OCI-LY7 (cell line): Measurements from ENCODE around the gene PLPPR5. TPM values are rescaled to one million over a fixed set of nuclear protein-coding genes. Genes with fewer than 3 reads are reported as not detected.

Experiments used
- BruUV-seq: library from RNA; stranded (reverse); fragments of 400-500 nt; replicated peaks from 2 replicates; lab custom pipeline; 2021; lab: Mats Ljungman, UMichigan
- CTCF ChIA-PET: fragments of 300-600 bp; sonication (Branson Sonifier 250); formaldehyde crosslinking; loops from one replicate; lab custom pipeline; 2022; ENCODE audit warnings: antibody characterized with exemption; ENCODE audit not compliant: unreplicated experiment; lab: Charles Lee
- POLR2A ChIA-PET: fragments of 300-600 bp; sonication (Branson Sonifier 250); formaldehyde crosslinking; loops from one replicate; lab custom pipeline; 2022; ENCODE audit warnings: antibody characterized with exemption; lab: Charles Lee
- DNase-seq: peaks from one replicate; pipeline ENCODE4 v3.0.0-alpha.2; 2015; ENCODE audit warnings: low spot score
- H2AFZ ChIP-seq: fragments of 200-600 bp; sonication (generic), shearing (Covaris generic); 2 replicates; pipeline ENCODE4 v1.6.1; 2014; ENCODE audit warnings: mild to moderate bottlenecking, antibody characterized with exemption, low read length, moderate library complexity
- H3K27ac ChIP-seq: fragments of 200-600 bp; sonication (generic); 2 replicates; pipeline ENCODE4 v1.5.1; 2014; ENCODE audit warnings: mixed run types, low read depth, mild to moderate bottlenecking, moderate library complexity, low read length, inconsistent platforms; ENCODE audit not compliant: poor library complexity, severe bottlenecking
- H3K36me3 ChIP-seq: fragments of 200-600 bp; sonication (generic); 2 replicates; pipeline ENCODE4 v1.6.1; 2014; ENCODE audit warnings: mild to moderate bottlenecking, antibody characterized with exemption, low read length, moderate library complexity, mixed read lengths; ENCODE audit not compliant: insufficient read depth
- H3K4me1 ChIP-seq: fragments of 200-600 bp; sonication (generic); 2 replicates; pipeline ENCODE4 v1.5.1; 2014; ENCODE audit warnings: mild to moderate bottlenecking, low read length; ENCODE audit not compliant: insufficient read depth, poor library complexity, severe bottlenecking
- H3K4me2 ChIP-seq: fragments of 200-600 bp; sonication (generic); 2 replicates; pipeline ENCODE4 v1.6.1; 2014; ENCODE audit warnings: mild to moderate bottlenecking, low read length
- H3K4me3 ChIP-seq: fragments of 200-600 bp; sonication (generic); 2 replicates; pipeline ENCODE4 v1.5.1; 2014; ENCODE audit warnings: mild to moderate bottlenecking, low read depth, low read length; ENCODE audit not compliant: poor library complexity, severe bottlenecking
- H3K79me2 ChIP-seq: fragments of 200-600 bp; sonication (generic); 2 replicates; pipeline ENCODE4 v1.6.1; 2016; ENCODE audit warnings: low read depth, mild to moderate bottlenecking, low read length, moderate library complexity, mixed read lengths; ENCODE audit not compliant: insufficient read depth
- H3K9me2 ChIP-seq: fragments of 200-600 bp; sonication (generic); 2 replicates; pipeline ENCODE4 v1.6.1; 2016; ENCODE audit warnings: mild to moderate bottlenecking, low read length, mixed read lengths; ENCODE audit not compliant: insufficient read depth
- H3K9me3 ChIP-seq: fragments of 200-600 bp; sonication (generic); 2 replicates; pipeline ENCODE4 v1.6.1; 2014; ENCODE audit warnings: mild to moderate bottlenecking, mixed run types, low read length, mixed read lengths
- H4K20me1 ChIP-seq: fragments of 200-600 bp; sonication (generic); 2 replicates; pipeline ENCODE4 v1.6.1; 2014; ENCODE audit warnings: mild to moderate bottlenecking, antibody characterized with exemption, low read length, moderate library complexity, mixed read lengths; ENCODE audit not compliant: insufficient read depth
- EZH2phosphoT487 ChIP-seq: fragments of 200-600 bp; sonication (generic); IDR thresholded peaks from 2 replicates; pipeline ENCODE4 v1.6.1; 2018; ENCODE audit warnings: low read depth, borderline replicate concordance, mild to moderate bottlenecking, mixed run types, antibody characterized with exemption, low read length, moderate library complexity, mixed read lengths
- intact Hi-C: fragments of 100-400 bp; cut with micrococcal nuclease; formaldehyde crosslinking; loops from one replicate; pipeline ENCODE4 v1.10.0; 2022; ENCODE audit not compliant: unreplicated experiment
- total RNA-seq, 2 experiments: library from RNA; depleted of rRNA in 1 of 2; stranded (reverse); fragments of >200 nt in 1 of 2; shearing (Covaris generic) in 1 of 2; gene quantifications; 2 replicates each; pipeline ENCODE4 v1.2.3, GENCODE V29; 2014 to 2022
- TF ChIP-seq, protein P1 (sequence below): fragments of 200-600 bp; sonication (generic); conservative IDR thresholded peaks from 2 replicates; pipeline ENCODE4 v1.5.1; 2014; ENCODE audit warnings: mild to moderate bottlenecking, antibody characterized with exemption, low read length, moderate library complexity, mixed read lengths

PLPPR5 gene
- total RNA-seq, 2 experiments from 2014 or later = not detected

DNA sequence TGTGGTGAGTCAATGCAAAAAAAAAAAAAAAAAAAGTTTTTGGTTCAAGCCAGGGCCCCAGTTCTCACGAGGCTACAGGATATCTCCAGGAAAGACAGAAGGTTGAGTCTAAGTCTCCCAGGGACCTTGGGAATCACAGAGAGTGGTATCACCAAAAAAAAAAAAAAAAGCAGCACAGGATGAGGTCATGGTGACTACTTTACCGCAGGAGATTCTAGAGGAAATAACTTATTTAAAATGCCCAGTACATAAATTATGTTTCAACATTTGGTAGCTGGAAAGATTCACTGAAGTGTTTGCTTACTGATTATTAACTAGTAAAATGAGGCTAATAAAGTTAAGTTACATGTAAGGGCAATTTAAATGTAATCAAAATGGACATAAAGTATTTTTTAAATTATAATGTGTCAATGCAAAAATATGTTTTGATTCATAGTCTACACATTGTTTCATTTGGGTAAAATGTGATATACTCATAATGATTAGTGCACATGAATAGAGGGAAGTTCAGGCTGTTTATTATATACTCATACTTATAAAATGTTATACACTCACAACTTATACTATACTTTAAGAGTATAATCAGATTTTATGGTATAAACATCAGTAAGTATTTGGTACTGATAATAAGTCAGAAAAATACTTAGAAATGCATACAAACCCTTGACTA is 84.1 kb downstream of the PLPPR5 start:
- DNase-seq = no peak
- Histone ChIP-seq H4K20me1 (no peaks in the 10 kb centered on the region), H3K27ac (no peak overlapping the region), H3K4me3 (no peak overlapping the region), H3K36me3 (no peaks in the 10 kb centered on the region), H3K9me2 (no peaks in the 10 kb centered on the region), H2AFZ (no peak overlapping the region), H3K4me1 (no peaks in the 10 kb centered on the region), H3K79me2 (no peaks in the 10 kb centered on the region), H3K4me2 (no peak overlapping the region), H3K9me3 (no peaks in the 10 kb centered on the region)
- TF ChIP-seq, protein P1, sequence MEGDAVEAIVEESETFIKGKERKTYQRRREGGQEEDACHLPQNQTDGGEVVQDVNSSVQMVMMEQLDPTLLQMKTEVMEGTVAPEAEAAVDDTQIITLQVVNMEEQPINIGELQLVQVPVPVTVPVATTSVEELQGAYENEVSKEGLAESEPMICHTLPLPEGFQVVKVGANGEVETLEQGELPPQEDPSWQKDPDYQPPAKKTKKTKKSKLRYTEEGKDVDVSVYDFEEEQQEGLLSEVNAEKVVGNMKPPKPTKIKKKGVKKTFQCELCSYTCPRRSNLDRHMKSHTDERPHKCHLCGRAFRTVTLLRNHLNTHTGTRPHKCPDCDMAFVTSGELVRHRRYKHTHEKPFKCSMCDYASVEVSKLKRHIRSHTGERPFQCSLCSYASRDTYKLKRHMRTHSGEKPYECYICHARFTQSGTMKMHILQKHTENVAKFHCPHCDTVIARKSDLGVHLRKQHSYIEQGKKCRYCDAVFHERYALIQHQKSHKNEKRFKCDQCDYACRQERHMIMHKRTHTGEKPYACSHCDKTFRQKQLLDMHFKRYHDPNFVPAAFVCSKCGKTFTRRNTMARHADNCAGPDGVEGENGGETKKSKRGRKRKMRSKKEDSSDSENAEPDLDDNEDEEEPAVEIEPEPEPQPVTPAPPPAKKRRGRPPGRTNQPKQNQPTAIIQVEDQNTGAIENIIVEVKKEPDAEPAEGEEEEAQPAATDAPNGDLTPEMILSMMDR = no peak
- TF ChIP-seq EZH2phosphoT487 = no peak
- BruUV-seq = no TSS peak
- intact Hi-C loops = no loop called here
- POLR2A ChIA-PET = interaction anchor here (0.7 kb wide), 1 partner anchor 204 kb away, joined by 3 read pairs; no protein-coding TSS in a partner anchor
- CTCF ChIA-PET = interaction anchor here (1.5 kb wide), 1 partner anchor 9 kb away, joined by 3 read pairs; no protein-coding TSS in a partner anchor

DNA sequence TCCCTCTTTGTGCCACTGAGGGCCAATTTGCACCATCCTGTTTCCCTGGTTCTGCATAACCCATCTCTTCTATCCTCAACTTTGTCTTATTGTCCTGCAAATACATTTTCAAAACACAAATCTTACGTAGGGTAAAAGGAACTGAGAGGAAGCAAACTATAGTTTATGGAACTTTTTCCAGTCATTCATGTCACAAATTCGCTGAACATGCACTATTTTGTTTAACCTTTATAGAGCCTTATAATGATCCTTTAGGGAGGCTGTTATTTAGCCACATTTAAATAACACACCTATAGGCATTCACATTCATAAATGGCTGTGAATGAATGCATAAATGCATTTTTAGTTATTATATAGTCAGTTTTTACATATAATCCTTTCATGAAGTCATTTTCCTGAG is 85.0 kb downstream of the PLPPR5 start:
- no peaks in the 10 kb centered on the region for H4K20me1 ChIP-seq
- H3K79me2 ChIP-seq = no peaks in the 10 kb centered on the region
- ChIA-PET POLR2A (interaction anchor here (0.7 kb wide), 1 partner anchor 205 kb away, joined by 3 read pairs; no protein-coding TSS in a partner anchor), CTCF (no interaction called here)
- no peak overlapping the region for H2AFZ ChIP-seq
- no peak for DNase-seq
- no peaks in the 10 kb centered on the region for H3K4me1 ChIP-seq
- no peak overlapping the region for H3K4me3 ChIP-seq
- H3K27ac ChIP-seq = no peak overlapping the region
- BruUV-seq = no TSS peak
- intact Hi-C loops = no loop called here
- H3K4me2 ChIP-seq = no peak overlapping the region
- TF ChIP-seq, protein P1 = no peak
- no peak for TF ChIP-seq EZH2phosphoT487
- H3K36me3 ChIP-seq = no peaks in the 10 kb centered on the region
- H3K9me2 ChIP-seq = no peaks in the 10 kb centered on the region
- no peaks in the 10 kb centered on the region for H3K9me3 ChIP-seq

DNA sequence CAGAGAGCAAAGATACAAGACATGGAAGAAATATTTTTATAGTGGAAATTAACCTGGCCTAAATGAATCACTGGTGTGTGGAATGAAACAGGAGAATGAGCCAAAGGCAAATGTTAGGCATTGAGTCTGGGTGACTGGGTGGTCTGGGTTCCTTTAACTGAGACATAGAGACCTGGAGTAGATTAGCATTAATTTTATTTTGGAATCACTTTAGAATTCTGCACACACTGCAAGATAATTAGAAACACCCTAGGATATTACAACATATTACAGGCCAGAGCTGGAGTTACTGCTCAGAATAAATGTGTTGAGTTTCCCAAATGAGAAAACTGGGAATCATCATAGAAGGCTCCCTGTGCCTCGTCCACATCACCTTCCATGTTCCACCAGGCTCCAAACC is 85.5 kb downstream of the PLPPR5 start:
- DNase-seq = no peak
- CTCF ChIA-PET = no interaction called here
- POLR2A ChIA-PET = no interaction called here
- Histone ChIP-seq H4K20me1 (no peaks in the 10 kb centered on the region), H3K9me2 (no peaks in the 10 kb centered on the region), H3K4me3 (no peak overlapping the region), H2AFZ (no peak overlapping the region), H3K36me3 (no peaks in the 10 kb centered on the region), H3K4me1 (no peaks in the 10 kb centered on the region), H3K27ac (no peak overlapping the region), H3K9me3 (no peaks in the 10 kb centered on the region), H3K79me2 (no peaks in the 10 kb centered on the region), H3K4me2 (no peak overlapping the region)
- BruUV-seq = no TSS peak
- intact Hi-C loops = no loop called here
- TF ChIP-seq, protein P1 = no peak
- no peak for TF ChIP-seq EZH2phosphoT487
